Left lung (tissue), 10 donors: ENCODE data around the gene PTH1R. TPM values are rescaled to one million over a fixed set of nuclear protein-coding genes. Genes with fewer than 3 reads are reported as not detected.

Experiments used
- ATAC-seq: fragments of 200-7000 bp; cut with Tn5 transposase; one replicate; pipeline ENCODE4 v1.9.1; 2020; ENCODE audit warnings: moderate library complexity
- DNase-seq, 4 donors: peaks; one replicate each; pipeline ENCODE4 v3.0.0-alpha.2; 2013 to 2020
- H3K27ac ChIP-seq, 2 donors: fragments of 200-600 bp; sonication (generic) in 1 of 2; one replicate each; pipeline versions ENCODE4 v1.5.0 to v1.8.0; 2020 to 2021
- H3K27me3 ChIP-seq, 2 donors: fragments of 200-600 bp; sonication (generic) in 1 of 2; one replicate each; pipeline versions ENCODE4 v1.5.0 to v1.8.0; 2020 to 2021
- H3K36me3 ChIP-seq, 2 donors: fragments of 200-600 bp; sonication (generic) in 1 of 2; one replicate each; pipeline versions ENCODE4 v1.5.0 to v1.8.0; 2020 to 2021
- H3K4me1 ChIP-seq, 2 donors: fragments of 200-600 bp; one replicate each; pipeline ENCODE4 v1.8.0; 2021
- H3K4me3 ChIP-seq, 2 donors: fragments of 200-600 bp; sonication (generic) in 1 of 2; one replicate each; pipeline versions ENCODE4 v1.5.0 to v1.8.0; 2020 to 2021; ENCODE audit warnings: mild to moderate bottlenecking in 1 of 2
- H3K9me3 ChIP-seq, 2 donors: fragments of 200-600 bp; sonication (generic) in 1 of 2; one replicate each; pipeline versions ENCODE4 v1.5.0 to v1.8.0; 2020 to 2021
- CTCF ChIP-seq, 2 donors: fragments of 200-600 bp; sonication (generic) in 1 of 2; IDR thresholded peaks; one replicate each; pipeline versions ENCODE4 v1.5.0 to v1.8.0; 2021; ENCODE audit warnings: antibody characterized with exemption in 2 of 2
- intact Hi-C, 2 donors: fragments of 100-400 bp; cut with DNase I; formaldehyde crosslinking; loops; one replicate each; pipeline versions ENCODE4 v1.11.2 to v1.14.2; 2022
- polyA plus RNA-seq, 6 donors: library from polyadenylated mRNA; unstranded; fragments of 120-200 nt; gene quantifications; one replicate each; pipeline ENCODE4 v1.2.1, GENCODE V29; 2013; ENCODE audit not compliant: insufficient read length in 6 of 6
- total RNA-seq, 2 donors: library from RNA; stranded (reverse); fragmentation: NEBNext Ultra II Directional; extraction: Animal tissue kit (Norgen Biotek cat#: 25700); gene quantifications; one replicate each; pipeline ENCODE4 v1.2.1, GENCODE V29; 2021
- donor health status: DM: no; HTN: yes; CAD: no.
- donor health status: DM: no; HTN: no; CAD: no.

PTH1R gene
- total and polyA plus RNA-seq, 8 donors, result 12.0 to 131 (median 73.6) TPM

DNA sequence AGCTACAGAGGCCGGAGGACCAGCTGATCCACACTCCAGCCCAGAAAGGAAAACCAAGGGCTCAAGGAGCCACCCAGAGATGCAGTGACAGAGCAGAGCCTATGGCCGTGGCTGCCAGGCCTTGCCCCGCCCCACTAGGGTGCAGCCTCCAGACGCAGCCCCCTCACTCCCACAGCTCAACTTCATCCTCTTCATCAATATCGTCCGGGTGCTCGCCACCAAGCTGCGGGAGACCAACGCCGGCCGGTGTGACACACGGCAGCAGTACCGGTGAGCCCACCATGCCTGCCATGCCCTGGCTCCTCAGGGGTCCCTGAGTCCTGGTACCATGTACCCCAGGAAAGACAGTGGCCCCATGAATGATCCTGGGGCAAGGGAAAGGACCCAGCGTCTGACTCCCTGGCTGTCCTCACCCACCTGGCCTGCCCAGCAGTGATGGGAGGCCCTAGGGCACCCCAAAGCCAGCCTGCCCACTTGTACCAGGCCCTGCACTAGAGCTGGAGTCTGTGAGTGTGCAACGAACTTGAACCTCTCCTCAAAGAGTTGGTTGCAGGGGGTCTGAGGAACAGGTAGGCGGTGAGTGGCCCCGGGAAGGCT, 24.2 kb downstream of the PTH1R start:
- no peak for ATAC-seq
- intact Hi-C loops, result no loop called here

GRCh38 chr3:46902188-46902631, 24.7 kb downstream of the PTH1R start:
- no peak overlapping the region for H3K27ac ChIP-seq
- H3K27me3 ChIP-seq, result peaks cover 10 to 29% of the 10 kb centered on the region in 2 donors
- H3K36me3 ChIP-seq, result no peaks in the 10 kb centered on the region
- ATAC-seq (no peak), DNase-seq (peak in 1 of 4 donors; percentile 26)
- no peak overlapping the region for H3K4me3 ChIP-seq
- no peaks in the 10 kb centered on the region for H3K9me3 ChIP-seq
- TF ChIP-seq CTCF (IDR thresholded peaks at IDR 0.05), result no peak
- peaks cover 0 to 30% of the 10 kb centered on the region in 2 donors for H3K4me1 ChIP-seq
- intact Hi-C loops, result no loop called here

More for the DNA sequence above, 24.2 kb downstream of the PTH1R start:
- no peak for TF ChIP-seq CTCF (IDR thresholded peaks at IDR 0.05)
- DNase-seq, result peak in 1 of 4 donors; percentile 20
- Histone ChIP-seq H3K36me3 (no peaks in the 10 kb centered on the region), H3K9me3 (no peaks in the 10 kb centered on the region), H3K27ac (no peak overlapping the region), H3K4me3 (no peak overlapping the region), H3K4me1 (peaks cover 0 to 30% of the 10 kb centered on the region in 2 donors), H3K27me3 (peaks cover 10 to 34% of the 10 kb centered on the region in 2 donors)

DNA sequence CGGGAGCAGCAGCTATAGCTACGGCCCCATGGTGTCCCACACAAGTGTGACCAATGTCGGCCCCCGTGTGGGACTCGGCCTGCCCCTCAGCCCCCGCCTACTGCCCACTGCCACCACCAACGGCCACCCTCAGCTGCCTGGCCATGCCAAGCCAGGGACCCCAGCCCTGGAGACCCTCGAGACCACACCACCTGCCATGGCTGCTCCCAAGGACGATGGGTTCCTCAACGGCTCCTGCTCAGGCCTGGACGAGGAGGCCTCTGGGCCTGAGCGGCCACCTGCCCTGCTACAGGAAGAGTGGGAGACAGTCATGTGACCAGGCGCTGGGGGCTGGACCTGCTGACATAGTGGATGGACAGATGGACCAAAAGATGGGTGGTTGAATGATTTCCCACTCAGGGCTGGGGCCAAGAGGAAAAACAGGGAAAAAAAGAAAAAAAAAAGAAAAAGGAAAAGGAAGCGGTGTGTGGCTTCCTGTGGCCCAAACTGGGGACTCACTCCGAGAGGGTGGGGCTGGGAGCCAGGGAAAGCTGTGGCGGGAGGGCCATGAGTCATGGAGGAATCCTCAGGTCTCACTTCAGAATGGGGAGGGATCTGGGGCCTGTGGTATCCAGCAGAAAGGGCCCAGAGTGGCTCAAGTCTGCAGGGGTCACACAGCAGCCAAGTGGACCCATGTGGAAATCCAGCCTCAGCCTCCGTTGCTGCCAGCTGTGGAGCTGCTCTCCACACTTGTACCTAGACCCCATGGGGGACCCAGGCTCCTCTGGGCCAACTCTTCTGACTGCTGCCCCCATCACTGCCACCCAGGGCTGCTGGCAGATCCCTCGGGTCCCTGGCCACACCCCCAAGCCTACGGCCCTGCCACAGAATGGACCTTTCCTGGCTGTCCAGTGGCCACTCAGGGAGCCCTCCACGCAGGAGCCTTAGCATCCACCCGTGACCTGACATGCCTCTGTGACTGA, 26.1 kb downstream of the PTH1R start:
- H3K27ac ChIP-seq, result no peak overlapping the region
- peak in 1 of 4 donors; percentile 35 for DNase-seq
- H3K36me3 ChIP-seq, result no peaks in the 10 kb centered on the region
- H3K4me3 ChIP-seq, result no peak overlapping the region
- TF ChIP-seq CTCF (IDR thresholded peaks at IDR 0.05), result no peak
- no peaks in the 10 kb centered on the region for H3K9me3 ChIP-seq
- peaks cover under 1 to 15% of the 10 kb centered on the region in 2 donors for H3K27me3 ChIP-seq
- peak; percentile 5 for ATAC-seq
- peaks cover 5 to 23% of the 10 kb centered on the region in 2 donors for H3K4me1 ChIP-seq
- intact Hi-C loops, result no loop called here

- no peak for TF ChIP-seq CTCF (IDR thresholded peaks at IDR 0.05)
- no peak overlapping the region for H3K4me3 ChIP-seq
- DNase-seq (peak in 1 of 4 donors; percentile 27), ATAC-seq (no peak)
- no peaks in the 10 kb centered on the region for H3K9me3 ChIP-seq
- H3K27me3 ChIP-seq, result peaks cover 0 to 5% of the 10 kb centered on the region in 2 donors
- H3K36me3 ChIP-seq, result no peaks in the 10 kb centered on the region
- peaks cover 12 to 23% of the 10 kb centered on the region in 2 donors for H3K4me1 ChIP-seq
- no peak overlapping the region for H3K27ac ChIP-seq
- intact Hi-C loops, result loop anchor here in 1 of 2 donors (5.0 kb wide), 1 partner anchor 197 kb away; no protein-coding TSS in a partner anchor
These were observed 27.0 kb downstream of the PTH1R start for GRCh38 chr3:46904303-46905212.
